ENCODE measurements around the gene LRRC61. TPM values are rescaled to one million over a fixed set of nuclear protein-coding genes. Genes with fewer than 3 reads are reported as not detected.

LRRC61 gene
- total RNA-seq, 2 experiments from 2014 or later = not detected

DNA sequence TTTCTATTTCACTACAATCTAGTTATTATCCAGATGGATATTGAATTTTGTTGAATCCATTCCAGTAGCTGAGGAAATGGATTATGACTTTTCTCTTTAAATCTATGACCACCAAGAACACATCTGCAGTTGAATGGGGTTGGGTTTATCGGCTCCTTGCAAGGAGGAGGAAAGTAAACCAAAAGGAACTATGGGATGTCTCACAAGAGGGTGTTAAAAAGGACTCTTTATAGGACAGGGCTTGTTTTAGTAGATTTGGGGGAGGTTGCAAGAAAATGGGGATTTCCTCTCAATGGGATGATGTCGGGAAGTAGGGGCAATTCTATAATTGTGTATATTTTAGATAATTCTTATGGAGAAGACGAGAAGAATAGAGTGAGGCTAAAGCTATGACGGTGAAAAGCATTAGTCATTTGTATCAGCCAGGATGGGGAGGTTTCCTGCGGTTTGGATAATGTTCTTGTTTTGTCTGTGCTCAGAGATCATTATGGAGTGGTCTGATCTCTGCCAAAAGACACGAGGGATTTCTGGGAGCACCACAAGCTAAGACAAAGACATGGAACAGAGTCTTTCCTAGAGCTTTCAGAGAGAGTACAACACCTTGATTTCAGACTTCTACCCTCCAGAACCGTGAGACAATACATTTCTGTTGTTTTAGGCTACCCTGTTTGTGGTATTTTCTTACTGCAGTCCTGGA, 5.3 kb upstream of the LRRC61 start:
- POLR2A ChIA-PET = no interaction called here
- Histone ChIP-seq H3K4me2 (ENCODE audit: low read length) (no peak overlapping the region), H3K36me3 (ENCODE audit: insufficient read depth, low read length) (no peaks in the 10 kb centered on the region), H3K79me2 (ENCODE audit: insufficient read depth, low read depth, low read length) (no peaks in the 10 kb centered on the region), H4K20me1 (ENCODE audit: insufficient read depth, low read length) (no peaks in the 10 kb centered on the region), H3K4me3 (ENCODE audit: low read depth, low read length, poor library complexity, severe bottlenecking) (no peak overlapping the region), H3K27ac (ENCODE audit: low read depth, low read length, poor library complexity, severe bottlenecking) (no peak overlapping the region), H3K9me3 (ENCODE audit: low read length) (no peaks in the 10 kb centered on the region), H3K4me1 (ENCODE audit: insufficient read depth, low read length, poor library complexity, severe bottlenecking) (no peaks in the 10 kb centered on the region), H3K9me2 (ENCODE audit: insufficient read depth, low read length) (no peaks in the 10 kb centered on the region), H2AFZ (ENCODE audit: low read length) (no peak overlapping the region)
- CTCF ChIA-PET (ENCODE audit: unreplicated experiment) = no interaction called here
- DNase-seq (ENCODE audit: low spot score) = no peak
- no peak for TF ChIP-seq CTCF (conservative IDR thresholded peaks at IDR 0.05; ENCODE audit: low read length)
- no peak for TF ChIP-seq EZH2phosphoT487 (IDR thresholded peaks at IDR 0.05; ENCODE audit: borderline replicate concordance, low read depth, low read length)
- BruUV-seq (replicated peaks) = no TSS peak
- intact Hi-C loops (cut with micrococcal nuclease; ENCODE audit: unreplicated experiment) = no loop called here

- Histone ChIP-seq H3K4me2 (ENCODE audit: low read length) (no peak overlapping the region), H3K27ac (ENCODE audit: low read depth, low read length, poor library complexity, severe bottlenecking) (no peak overlapping the region), H3K4me3 (ENCODE audit: low read depth, low read length, poor library complexity, severe bottlenecking) (no peak overlapping the region), H3K9me2 (ENCODE audit: insufficient read depth, low read length) (no peaks in the 10 kb centered on the region), H3K79me2 (ENCODE audit: insufficient read depth, low read depth, low read length) (no peaks in the 10 kb centered on the region), H3K4me1 (ENCODE audit: insufficient read depth, low read length, poor library complexity, severe bottlenecking) (no peaks in the 10 kb centered on the region), H3K36me3 (ENCODE audit: insufficient read depth, low read length) (no peaks in the 10 kb centered on the region), H3K9me3 (ENCODE audit: low read length) (no peaks in the 10 kb centered on the region), H4K20me1 (ENCODE audit: insufficient read depth, low read length) (no peaks in the 10 kb centered on the region), H2AFZ (ENCODE audit: low read length) (no peak overlapping the region)
- BruUV-seq (replicated peaks) = no TSS peak
- no peak for DNase-seq (ENCODE audit: low spot score)
- TF ChIP-seq EZH2phosphoT487 (IDR thresholded peaks at IDR 0.05; ENCODE audit: borderline replicate concordance, low read depth, low read length) (no peak), CTCF (conservative IDR thresholded peaks at IDR 0.05; ENCODE audit: low read length) (no peak)
- POLR2A ChIA-PET = no interaction called here
- CTCF ChIA-PET (ENCODE audit: unreplicated experiment) = no interaction called here
- intact Hi-C loops (cut with micrococcal nuclease; ENCODE audit: unreplicated experiment) = no loop called here
Observed at GRCh38 chr7:150321788-150322113, 1.4 kb upstream of the LRRC61 start.

GRCh38 chr7:150322114-150322832, 882 bp upstream of the LRRC61 start:
- Histone ChIP-seq H3K9me2 (ENCODE audit: insufficient read depth, low read length) (no peaks in the 10 kb centered on the region), H3K4me1 (ENCODE audit: insufficient read depth, low read length, poor library complexity, severe bottlenecking) (no peaks in the 10 kb centered on the region), H4K20me1 (ENCODE audit: insufficient read depth, low read length) (no peaks in the 10 kb centered on the region), H3K79me2 (ENCODE audit: insufficient read depth, low read depth, low read length) (no peaks in the 10 kb centered on the region), H2AFZ (ENCODE audit: low read length) (no peak overlapping the region), H3K9me3 (ENCODE audit: low read length) (no peaks in the 10 kb centered on the region), H3K4me2 (ENCODE audit: low read length) (peak overlapping the region; percentile 59; the same call in 1 of the 2 replicates), H3K36me3 (ENCODE audit: insufficient read depth, low read length) (no peaks in the 10 kb centered on the region), H3K4me3 (ENCODE audit: low read depth, low read length, poor library complexity, severe bottlenecking) (no peak overlapping the region), H3K27ac (ENCODE audit: low read depth, low read length, poor library complexity, severe bottlenecking) (no peak overlapping the region)
- intact Hi-C loops (cut with micrococcal nuclease; ENCODE audit: unreplicated experiment) = no loop called here
- ChIA-PET POLR2A (no interaction called here), CTCF (ENCODE audit: unreplicated experiment) (no interaction called here)
- TF ChIP-seq EZH2phosphoT487 (IDR thresholded peaks at IDR 0.05; ENCODE audit: borderline replicate concordance, low read depth, low read length) (no peak), CTCF (conservative IDR thresholded peaks at IDR 0.05; ENCODE audit: low read length) (no peak)
- BruUV-seq (replicated peaks) = no TSS peak
- no peak for DNase-seq (ENCODE audit: low spot score)

Data from OCI-LY7 (cell line).